HepG2 (cell line): Measurements from ENCODE around the gene PANX1. TPM values are rescaled to one million over a fixed set of nuclear protein-coding genes. Genes with fewer than 3 reads are reported as not detected.
"Not testable (repeated sequence)": the region's sequence is repeated elsewhere in the genome, so short reads cannot be mapped to it uniquely, and the experiment has no call there.

Source experiments
- ATAC-seq: fragments of 200-7000 bp; cut with Tn5 transposase; 3 replicates; pipeline ENCODE4 v1.9.1; 2020; ENCODE audit warnings: mild to moderate bottlenecking, moderate library complexity
- BruUV-seq: library from RNA; stranded (reverse); fragments of 400-500 nt; replicated peaks from 2 replicates; lab custom pipeline; 2021; lab: Mats Ljungman, UMichigan
- CTCF ChIA-PET: fragments of 300-600 bp; formaldehyde crosslinking; extraction: SDS; loops from one replicate; lab custom pipeline; 2021; ENCODE audit warnings: low total read pairs, inconsistent platforms, low intra/inter-chr PET ratio; lab: Yijun Ruan, JAX
- POLR2A ChIA-PET: fragments of 350-600 bp; sonication (Branson Sonifier 250); formaldehyde crosslinking; loops from one replicate; lab custom pipeline; 2020; ENCODE audit warnings: antibody characterized with exemption, inconsistent platforms; lab: Yijun Ruan, JAX
- DNase-seq: peaks from one replicate; pipeline ENCODE4 v3.0.0-alpha.2; 2015; ENCODE audit warnings: low spot score
- FAIRE-seq: peaks from 3 replicates; lab custom pipeline; 2011; peaks lifted over from hg19 to GRCh38; lab: Jason Lieb, UNC
- H2AFZ ChIP-seq: one replicate; pipeline ENCODE4 v1.6.1; 2011; ENCODE audit warnings: low read length, inconsistent platforms
- H3K27ac ChIP-seq: fragments of 300-600 bp; 3 replicates; pipeline ENCODE4 v1.8.0; 2011; ENCODE audit warnings: mixed run types, mild to moderate bottlenecking, mixed read lengths, low read length, inconsistent platforms; ENCODE audit not compliant: insufficient read depth; ENCODE audit errors: extremely low read length
- H3K27me3 ChIP-seq, 2 experiments: fragments of 200-600 bp in 1 of 2; 2 replicates in 1 of 2; 3 replicates in 1 of 2; pipeline versions ENCODE4 v1.6.0 to v1.8.0; 2011; ENCODE audit warnings: low read length in 2 of 2, mild to moderate bottlenecking in 2 of 2, moderate library complexity in 2 of 2, inconsistent platforms in 1 of 2; ENCODE audit not compliant: insufficient read depth in 2 of 2, control insufficient read depth in 1 of 2
- H3K36me3 ChIP-seq, 2 experiments: fragments of 200-600 bp in 1 of 2; replicated peaks in 1 of 2; 2 replicates in 1 of 2; 3 replicates in 1 of 2; pipeline versions ENCODE4 v1.5.1 to v1.8.0; 2011; ENCODE audit warnings: low read length in 2 of 2, inconsistent platforms in 1 of 2; ENCODE audit not compliant: insufficient read depth in 2 of 2, control insufficient read depth in 1 of 2
- H3K4me1 ChIP-seq: 2 replicates; pipeline ENCODE4 v1.5.1; 2012; ENCODE audit warnings: low read length, inconsistent platforms; ENCODE audit not compliant: insufficient read depth
- H3K4me2 ChIP-seq: 2 replicates; pipeline ENCODE4 v1.6.0; 2011; ENCODE audit warnings: low read depth, low read length, inconsistent platforms
- H3K4me3 ChIP-seq, 3 experiments: fragments of 200-600 bp in 1 of 3; sonication (generic), shearing (Covaris generic) in 1 of 3; replicated peaks in 1 of 3; 2 replicates each; pipeline ENCODE4 v1.5.1; 2011 to 2016; ENCODE audit warnings: low read length in 3 of 3, inconsistent platforms in 2 of 3, low read depth in 2 of 3, mild to moderate bottlenecking in 2 of 3, control low read depth in 1 of 3, mixed read lengths in 1 of 3; ENCODE audit not compliant: insufficient read depth in 1 of 3
- H3K79me2 ChIP-seq: one replicate; pipeline ENCODE4 v1.6.1; 2011; ENCODE audit warnings: low read length, inconsistent platforms; ENCODE audit not compliant: insufficient read depth
- H3K9ac ChIP-seq: 2 replicates; pipeline ENCODE4 v1.6.0; 2011; ENCODE audit warnings: mild to moderate bottlenecking, low read depth, low read length, inconsistent platforms; ENCODE audit not compliant: insufficient read depth
- H3K9me3 ChIP-seq: 2 replicates; pipeline ENCODE4 v1.5.1; 2012; ENCODE audit warnings: mild to moderate bottlenecking, low read length
- H4K20me1 ChIP-seq: 2 replicates; pipeline ENCODE4 v1.6.0; 2011; ENCODE audit warnings: inconsistent platforms, mild to moderate bottlenecking, low read length, moderate library complexity; ENCODE audit not compliant: insufficient read depth
- ELF4 ChIP-seq: sonication (generic); formaldehyde crosslinking; IDR thresholded peaks from 2 replicates; pipeline ENCODE4 v1.5.0; 2020; ENCODE audit warnings: missing genetic modification reagents, mild to moderate bottlenecking, moderate library complexity, borderline replicate concordance
- MBD4 ChIP-seq: IDR thresholded peaks from 2 replicates; pipeline ENCODE4 v1.6.1; 2012; ENCODE audit warnings: low read length, inconsistent platforms, borderline replicate concordance
- NFIC ChIP-seq: IDR thresholded peaks from 2 replicates; pipeline ENCODE4 v1.6.1; 2012; ENCODE audit warnings: mild to moderate bottlenecking, low read length, inconsistent platforms
- NR1H2 ChIP-seq: sonication (generic); formaldehyde crosslinking; IDR thresholded peaks from 2 replicates; pipeline ENCODE4 v1.8.1; 2022; ENCODE audit warnings: low read depth, missing genetic modification reagents, borderline replicate concordance
- STAT6 ChIP-seq: sonication (generic); formaldehyde crosslinking; IDR thresholded peaks from 2 replicates; pipeline ENCODE4 v1.4.0; 2020; ENCODE audit warnings: missing genetic modification reagents, mild to moderate bottlenecking, borderline replicate concordance
- ZNF33A ChIP-seq: sonication (generic); formaldehyde crosslinking; IDR thresholded peaks from 2 replicates; pipeline ENCODE4 v1.5.1; 2020; ENCODE audit warnings: missing genetic modification reagents, mild to moderate bottlenecking, moderate library complexity, borderline replicate concordance
- WGBS: methylation state at CpG from one replicate; pipeline ENCODE4 v1.1.6; 2017; ENCODE audit warnings: low lambda C conversion rate; 5-methylcytosine and 5-hydroxymethylcytosine counted together
- in situ Hi-C: cut with HindIII; loops from 2 replicates; pipeline ENCODE4 v1.10.0; 2017; ENCODE audit warnings: low pct_unique_long_range_greater_than_20kb; ENCODE audit not compliant: extremely low pct_ligation_motif_present
- intact Hi-C: fragments of 100-400 bp; cut with micrococcal nuclease; formaldehyde crosslinking; loops from one replicate; pipeline ENCODE4 v1.10.0; 2022; ENCODE audit not compliant: unreplicated experiment
- polyA plus RNA-seq, 8 experiments: library from polyadenylated mRNA; depleted of rRNA in 3 of 8; stranded (reverse) in 7 of 8; unstranded in 1 of 8; fragments of >200 nt; fragmentation: Illumina TruSeq in 4 of 8; extraction: Trizol in 4 of 8; gene quantifications; 2 replicates each; pipeline versions ENCODE4 v1.2.1 to v1.2.3, GENCODE V29; 2011 to 2016; ENCODE audit warnings: low read depth in 4 of 8, missing spikeins in 1 of 8, mixed read lengths in 1 of 8; ENCODE audit not compliant: insufficient read depth in 1 of 8
- total RNA-seq, 5 experiments: library from RNA; depleted of rRNA; stranded (reverse); fragments of >200 nt; fragmentation: Illumina TruSeq; extraction: Trizol; gene quantifications; 2 replicates each; pipeline ENCODE4 v1.2.3, GENCODE V29; 2016; ENCODE audit warnings: low read depth in 1 of 5
- TF ChIP-seq, protein P1 (sequence below): IDR thresholded peaks from 2 replicates; pipeline ENCODE4 v1.6.1; 2016; ENCODE audit warnings: low read depth, missing genetic modification reagents, missing compliant biosample characterization

PANX1 gene
- total and polyA plus RNA-seq, 2 of the 13 experiments (the other 11 are each of a cell fraction or from before 2014, with no cell fraction given) = 8.3 to 24.8 TPM

- TF ChIP-seq ELF4 (CRISPR knock-in tag) (no peak), ZNF33A (CRISPR knock-in tag) (no peak)
- TF ChIP-seq, protein P1, sequence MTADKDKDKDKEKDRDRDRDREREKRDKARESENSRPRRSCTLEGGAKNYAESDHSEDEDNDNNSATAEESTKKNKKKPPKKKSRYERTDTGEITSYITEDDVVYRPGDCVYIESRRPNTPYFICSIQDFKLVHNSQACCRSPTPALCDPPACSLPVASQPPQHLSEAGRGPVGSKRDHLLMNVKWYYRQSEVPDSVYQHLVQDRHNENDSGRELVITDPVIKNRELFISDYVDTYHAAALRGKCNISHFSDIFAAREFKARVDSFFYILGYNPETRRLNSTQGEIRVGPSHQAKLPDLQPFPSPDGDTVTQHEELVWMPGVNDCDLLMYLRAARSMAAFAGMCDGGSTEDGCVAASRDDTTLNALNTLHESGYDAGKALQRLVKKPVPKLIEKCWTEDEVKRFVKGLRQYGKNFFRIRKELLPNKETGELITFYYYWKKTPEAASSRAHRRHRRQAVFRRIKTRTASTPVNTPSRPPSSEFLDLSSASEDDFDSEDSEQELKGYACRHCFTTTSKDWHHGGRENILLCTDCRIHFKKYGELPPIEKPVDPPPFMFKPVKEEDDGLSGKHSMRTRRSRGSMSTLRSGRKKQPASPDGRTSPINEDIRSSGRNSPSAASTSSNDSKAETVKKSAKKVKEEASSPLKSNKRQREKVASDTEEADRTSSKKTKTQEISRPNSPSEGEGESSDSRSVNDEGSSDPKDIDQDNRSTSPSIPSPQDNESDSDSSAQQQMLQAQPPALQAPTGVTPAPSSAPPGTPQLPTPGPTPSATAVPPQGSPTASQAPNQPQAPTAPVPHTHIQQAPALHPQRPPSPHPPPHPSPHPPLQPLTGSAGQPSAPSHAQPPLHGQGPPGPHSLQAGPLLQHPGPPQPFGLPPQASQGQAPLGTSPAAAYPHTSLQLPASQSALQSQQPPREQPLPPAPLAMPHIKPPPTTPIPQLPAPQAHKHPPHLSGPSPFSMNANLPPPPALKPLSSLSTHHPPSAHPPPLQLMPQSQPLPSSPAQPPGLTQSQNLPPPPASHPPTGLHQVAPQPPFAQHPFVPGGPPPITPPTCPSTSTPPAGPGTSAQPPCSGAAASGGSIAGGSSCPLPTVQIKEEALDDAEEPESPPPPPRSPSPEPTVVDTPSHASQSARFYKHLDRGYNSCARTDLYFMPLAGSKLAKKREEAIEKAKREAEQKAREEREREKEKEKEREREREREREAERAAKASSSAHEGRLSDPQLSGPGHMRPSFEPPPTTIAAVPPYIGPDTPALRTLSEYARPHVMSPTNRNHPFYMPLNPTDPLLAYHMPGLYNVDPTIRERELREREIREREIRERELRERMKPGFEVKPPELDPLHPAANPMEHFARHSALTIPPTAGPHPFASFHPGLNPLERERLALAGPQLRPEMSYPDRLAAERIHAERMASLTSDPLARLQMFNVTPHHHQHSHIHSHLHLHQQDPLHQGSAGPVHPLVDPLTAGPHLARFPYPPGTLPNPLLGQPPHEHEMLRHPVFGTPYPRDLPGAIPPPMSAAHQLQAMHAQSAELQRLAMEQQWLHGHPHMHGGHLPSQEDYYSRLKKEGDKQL (CRISPR knock-in tag) = no peak
These were observed 11.5 kb upstream of the PANX1 start (continued) for GRCh38 chr11:94117197-94117574.

- H3K27me3 ChIP-seq = no peaks in the 10 kb centered on the region
- no peak overlapping the region for H3K4me3 ChIP-seq
- no peak overlapping the region for H3K27ac ChIP-seq
- intact Hi-C loops = no loop called here
- no peaks in the 10 kb centered on the region for H3K36me3 ChIP-seq
- no peaks in the 10 kb centered on the region for H4K20me1 ChIP-seq
- H3K9ac ChIP-seq = no peak overlapping the region
- no peak for TF ChIP-seq NR1H2 (CRISPR knock-in tag)
- no peak for TF ChIP-seq NFIC
- no peak for TF ChIP-seq MBD4
- TF ChIP-seq STAT6 (CRISPR knock-in tag) = no peak
- H3K4me1 ChIP-seq = peaks cover 19% of the 10 kb centered on the region
- no peak for ATAC-seq
- FAIRE-seq = no peak
- no peak overlapping the region for H3K4me2 ChIP-seq
- no peak overlapping the region for H2AFZ ChIP-seq
- in situ Hi-C loops = no loop called here
- BruUV-seq = no TSS peak
- ChIA-PET POLR2A (interaction anchor here (3.0 kb wide), 1 partner anchor 11 kb away, joined by 16 read pairs; the partner anchor contains the start of gene PANX1), CTCF (no interaction called here)
- no peak for DNase-seq
- H3K79me2 ChIP-seq = no peaks in the 10 kb centered on the region
- H3K9me3 ChIP-seq = no peaks in the 10 kb centered on the region
These were observed 10.8 kb upstream of the PANX1 start for GRCh38 chr11:94117871-94118270.

DNA sequence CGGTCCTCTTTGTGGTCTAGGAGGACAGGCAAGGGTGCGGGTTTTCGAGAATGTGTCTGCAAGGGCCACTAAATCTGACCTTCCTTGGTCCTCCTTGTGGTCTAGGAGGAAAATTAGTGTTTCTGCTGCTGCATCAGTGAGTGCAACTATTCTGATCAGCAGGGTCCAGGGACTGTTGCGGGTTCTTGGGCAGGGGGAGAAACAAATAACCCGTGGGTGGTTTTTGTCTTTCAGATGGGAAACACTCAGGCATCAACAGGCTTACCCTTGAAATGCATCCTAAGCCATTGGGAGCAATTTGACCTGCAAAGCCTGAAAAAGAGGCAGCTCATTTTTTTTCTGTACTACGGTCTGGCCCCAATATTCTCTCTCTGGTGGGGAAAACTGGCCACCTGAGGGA is 9.0 kb upstream of the PANX1 start:
- ATAC-seq, H4K20me1 ChIP-seq, H3K36me3 ChIP-seq, H3K4me2 ChIP-seq, H3K9me3 ChIP-seq, H3K9ac ChIP-seq, H2AFZ ChIP-seq, H3K27me3 ChIP-seq, DNase-seq, POLR2A ChIA-PET, in situ Hi-C loops, H3K4me3 ChIP-seq, H3K79me2 ChIP-seq, H3K27ac ChIP-seq, CTCF ChIA-PET, FAIRE-seq, BruUV-seq: not testable (repeated sequence)
- WGBS = 85% methylated on average over 6 of the region's 6 CpGs
- intact Hi-C loops = loop anchor here (10.0 kb wide), 1 partner anchor 195 kb away; no protein-coding TSS in a partner anchor
- H3K4me1 ChIP-seq = peaks cover 19% of the 10 kb centered on the region
